ENCODE data around the gene KIAA1217. TPM values are rescaled to one million over a fixed set of nuclear protein-coding genes. Genes with fewer than 3 reads are reported as not detected.

KIAA1217 gene
- total and polyA plus RNA-seq, 9 of the 15 experiments (the other 6 are each of a cell fraction or from before 2014, with no cell fraction given), result 0.04 TPM; not detected in 8

DNA sequence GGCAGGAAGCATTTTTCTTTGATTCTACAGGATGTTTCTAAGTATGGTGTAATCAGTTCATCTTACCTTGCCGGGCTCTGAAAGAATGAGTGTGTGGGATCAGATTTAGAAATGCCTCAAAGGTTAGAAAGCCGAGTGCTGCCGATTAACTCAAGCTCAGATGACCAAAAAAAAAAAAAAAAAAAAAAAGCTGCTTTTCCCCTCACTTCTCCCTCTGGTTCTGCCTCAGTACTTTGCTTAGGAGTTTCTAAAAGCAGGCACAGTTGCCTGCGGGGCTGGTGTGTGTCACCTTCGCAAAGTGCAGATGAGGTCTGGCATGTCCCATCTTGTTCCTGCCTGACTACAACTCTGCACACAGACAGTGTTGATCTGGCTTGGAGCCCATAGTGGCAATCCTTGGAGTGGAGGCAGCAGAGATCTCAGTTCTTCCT is 47.0 kb downstream of the KIAA1217 start:
- H3K4me3 ChIP-seq, result no peak overlapping the region
- 0% methylated on average over 5 of the region's 5 CpGs for WGBS (ENCODE audit: insufficient coverage, low coverage, missing lambda C conversion rate)
- no peak for ATAC-seq

More for the DNA sequence above, 47.0 kb downstream of the KIAA1217 start:
- H3K9me1 ChIP-seq (ENCODE audit: control insufficient read depth, insufficient read depth, low read length), result no peaks in the 10 kb centered on the region
- TF ChIP-seq, protein P1, sequence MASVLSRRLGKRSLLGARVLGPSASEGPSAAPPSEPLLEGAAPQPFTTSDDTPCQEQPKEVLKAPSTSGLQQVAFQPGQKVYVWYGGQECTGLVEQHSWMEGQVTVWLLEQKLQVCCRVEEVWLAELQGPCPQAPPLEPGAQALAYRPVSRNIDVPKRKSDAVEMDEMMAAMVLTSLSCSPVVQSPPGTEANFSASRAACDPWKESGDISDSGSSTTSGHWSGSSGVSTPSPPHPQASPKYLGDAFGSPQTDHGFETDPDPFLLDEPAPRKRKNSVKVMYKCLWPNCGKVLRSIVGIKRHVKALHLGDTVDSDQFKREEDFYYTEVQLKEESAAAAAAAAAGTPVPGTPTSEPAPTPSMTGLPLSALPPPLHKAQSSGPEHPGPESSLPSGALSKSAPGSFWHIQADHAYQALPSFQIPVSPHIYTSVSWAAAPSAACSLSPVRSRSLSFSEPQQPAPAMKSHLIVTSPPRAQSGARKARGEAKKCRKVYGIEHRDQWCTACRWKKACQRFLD (CRISPR knock-in tag; IDR thresholded peaks at IDR 0.05), result no peak
- TF ChIP-seq ESRRB (CRISPR knock-in tag; IDR thresholded peaks at IDR 0.05; ENCODE audit: borderline replicate concordance) (no peak), FOXM1 (IDR thresholded peaks at IDR 0.05; ENCODE audit: low read depth) (no peak), FOXM1 (CRISPR knock-in tag; IDR thresholded peaks at IDR 0.05; ENCODE audit: low read depth) (no peak)
- TF ChIP-seq, protein P2, sequence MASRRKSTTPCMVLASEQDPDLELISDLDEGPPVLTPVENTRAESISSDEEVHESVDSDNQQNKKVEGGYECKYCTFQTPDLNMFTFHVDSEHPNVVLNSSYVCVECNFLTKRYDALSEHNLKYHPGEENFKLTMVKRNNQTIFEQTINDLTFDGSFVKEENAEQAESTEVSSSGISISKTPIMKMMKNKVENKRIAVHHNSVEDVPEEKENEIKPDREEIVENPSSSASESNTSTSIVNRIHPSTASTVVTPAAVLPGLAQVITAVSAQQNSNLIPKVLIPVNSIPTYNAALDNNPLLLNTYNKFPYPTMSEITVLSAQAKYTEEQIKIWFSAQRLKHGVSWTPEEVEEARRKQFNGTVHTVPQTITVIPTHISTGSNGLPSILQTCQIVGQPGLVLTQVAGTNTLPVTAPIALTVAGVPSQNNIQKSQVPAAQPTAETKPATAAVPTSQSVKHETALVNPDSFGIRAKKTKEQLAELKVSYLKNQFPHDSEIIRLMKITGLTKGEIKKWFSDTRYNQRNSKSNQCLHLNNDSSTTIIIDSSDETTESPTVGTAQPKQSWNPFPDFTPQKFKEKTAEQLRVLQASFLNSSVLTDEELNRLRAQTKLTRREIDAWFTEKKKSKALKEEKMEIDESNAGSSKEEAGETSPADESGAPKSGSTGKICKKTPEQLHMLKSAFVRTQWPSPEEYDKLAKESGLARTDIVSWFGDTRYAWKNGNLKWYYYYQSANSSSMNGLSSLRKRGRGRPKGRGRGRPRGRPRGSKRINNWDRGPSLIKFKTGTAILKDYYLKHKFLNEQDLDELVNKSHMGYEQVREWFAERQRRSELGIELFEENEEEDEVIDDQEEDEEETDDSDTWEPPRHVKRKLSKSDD (conservative IDR thresholded peaks at IDR 0.05; ENCODE audit: low read length), result no peak
- DNase-seq (ENCODE audit: extremely low read depth in 1 of 4, low spot score in 3 of 4), result no peak
- CTCF ChIA-PET (ENCODE audit: low intra/inter-chr PET ratio), result no interaction called here
- H4K20me1 ChIP-seq (replicated peaks; ENCODE audit: control insufficient read depth, insufficient read depth, low read length), result no peaks in the 10 kb centered on the region
- peaks cover 0 to 6% of the 10 kb centered on the region in 2 experiments; a peak in 1 of 5 replicates for H3K27me3 ChIP-seq (ENCODE audit: control insufficient read depth in 2 of 2, insufficient read depth in 2 of 2, low read length in 2 of 2)
- in situ Hi-C loops (cut with MboI) (no loop called here), intact Hi-C loops (cut with micrococcal nuclease) (no loop called here)
- H3K79me2 ChIP-seq (ENCODE audit: control insufficient read depth, insufficient read depth, low read length), result no peaks in the 10 kb centered on the region
- no peak overlapping the region for H2AFZ ChIP-seq (ENCODE audit: low read depth, low read length)
- H3K36me3 ChIP-seq (ENCODE audit: control insufficient read depth, insufficient read depth, low read length), result no peaks in the 10 kb centered on the region
- H3K4me2 ChIP-seq (ENCODE audit: insufficient read depth, low read length), result no peak overlapping the region
- no peak overlapping the region for H3K9ac ChIP-seq (ENCODE audit: insufficient read depth in 1 of 2, low read depth in 2 of 2, low read length in 2 of 2)
- H3K9me3 ChIP-seq (replicated peaks; ENCODE audit: control insufficient read depth, insufficient read depth, low read depth, low read length), result no peaks in the 10 kb centered on the region
- BruUV-seq (replicated peaks), result no TSS peak
- H3K4me1 ChIP-seq (replicated peaks in 1 of 2; ENCODE audit: control insufficient read depth in 2 of 2, insufficient read depth in 2 of 2, low read length in 2 of 2), result no peaks in the 10 kb centered on the region
- FAIRE-seq, result no peak
- POLR2A ChIA-PET, result no interaction called here
- H3K27ac ChIP-seq (ENCODE audit: extremely low read depth, low read depth, low read length), result no peak overlapping the region
